ENCODE data around the gene FKBP10. TPM values are rescaled to one million over a fixed set of nuclear protein-coding genes. Genes with fewer than 3 reads are reported as not detected.

FKBP10 gene
- total RNA-seq, 4 donors from 2014 or later: 30.5 to 53.1 (median 42.3) TPM

DNA sequence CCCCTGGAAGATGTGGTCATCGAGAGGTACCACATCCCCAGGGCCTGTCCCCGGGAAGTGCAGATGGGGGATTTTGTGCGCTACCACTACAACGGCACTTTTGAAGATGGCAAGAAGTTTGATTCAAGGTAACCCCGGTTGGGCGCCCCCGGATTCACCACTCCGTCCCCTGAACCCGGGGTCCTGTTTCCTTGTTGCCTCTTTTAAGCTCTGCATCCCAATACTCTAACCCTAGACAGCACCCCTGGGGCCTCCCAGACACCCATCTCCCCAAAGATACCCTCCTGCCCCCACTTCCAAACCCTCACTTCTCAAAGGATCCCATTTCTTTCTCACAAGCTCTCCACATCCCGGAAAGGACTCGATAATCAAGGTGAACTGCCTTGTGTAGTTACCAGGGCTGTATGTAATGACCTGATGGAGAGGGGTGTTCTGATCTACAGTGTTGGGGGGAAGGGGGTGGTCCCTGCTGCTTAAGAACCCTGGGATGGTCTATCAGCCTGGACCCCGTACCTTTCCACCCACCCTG, 412 bp downstream of the FKBP10 start:
- TF ChIP-seq, protein P1, sequence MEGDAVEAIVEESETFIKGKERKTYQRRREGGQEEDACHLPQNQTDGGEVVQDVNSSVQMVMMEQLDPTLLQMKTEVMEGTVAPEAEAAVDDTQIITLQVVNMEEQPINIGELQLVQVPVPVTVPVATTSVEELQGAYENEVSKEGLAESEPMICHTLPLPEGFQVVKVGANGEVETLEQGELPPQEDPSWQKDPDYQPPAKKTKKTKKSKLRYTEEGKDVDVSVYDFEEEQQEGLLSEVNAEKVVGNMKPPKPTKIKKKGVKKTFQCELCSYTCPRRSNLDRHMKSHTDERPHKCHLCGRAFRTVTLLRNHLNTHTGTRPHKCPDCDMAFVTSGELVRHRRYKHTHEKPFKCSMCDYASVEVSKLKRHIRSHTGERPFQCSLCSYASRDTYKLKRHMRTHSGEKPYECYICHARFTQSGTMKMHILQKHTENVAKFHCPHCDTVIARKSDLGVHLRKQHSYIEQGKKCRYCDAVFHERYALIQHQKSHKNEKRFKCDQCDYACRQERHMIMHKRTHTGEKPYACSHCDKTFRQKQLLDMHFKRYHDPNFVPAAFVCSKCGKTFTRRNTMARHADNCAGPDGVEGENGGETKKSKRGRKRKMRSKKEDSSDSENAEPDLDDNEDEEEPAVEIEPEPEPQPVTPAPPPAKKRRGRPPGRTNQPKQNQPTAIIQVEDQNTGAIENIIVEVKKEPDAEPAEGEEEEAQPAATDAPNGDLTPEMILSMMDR (IDR thresholded peaks at IDR 0.05): no peak
- DNase-seq (ENCODE audit: low spot score): no peak
- ATAC-seq (ENCODE audit: low FRiP score): no peak

DNA sequence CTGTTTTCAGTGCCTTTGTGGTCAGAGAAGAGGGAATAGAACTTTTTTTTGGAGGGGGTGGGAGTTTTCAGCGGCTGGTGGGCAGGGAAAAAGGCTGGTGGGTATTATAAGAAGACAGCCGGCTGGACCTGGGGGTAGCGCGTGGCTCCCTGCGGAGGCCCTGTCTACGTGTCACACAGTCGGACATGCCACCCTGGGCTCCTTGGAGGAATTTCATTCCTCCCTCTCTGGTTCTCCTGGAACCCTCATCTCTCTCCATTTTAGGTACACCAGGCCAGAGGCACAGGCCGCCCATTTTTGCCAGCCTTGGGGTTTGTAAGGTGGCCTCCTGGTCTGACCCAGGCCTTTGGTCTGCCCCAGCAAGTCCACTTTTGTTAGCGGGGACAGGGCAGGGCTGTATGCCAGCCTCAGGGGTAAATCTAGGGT, 908 bp downstream of the FKBP10 start:
- DNase-seq (ENCODE audit: low spot score): no peak
- no peak for ATAC-seq (ENCODE audit: low FRiP score)
- TF ChIP-seq, protein P1 (IDR thresholded peaks at IDR 0.05): no peak

DNA sequence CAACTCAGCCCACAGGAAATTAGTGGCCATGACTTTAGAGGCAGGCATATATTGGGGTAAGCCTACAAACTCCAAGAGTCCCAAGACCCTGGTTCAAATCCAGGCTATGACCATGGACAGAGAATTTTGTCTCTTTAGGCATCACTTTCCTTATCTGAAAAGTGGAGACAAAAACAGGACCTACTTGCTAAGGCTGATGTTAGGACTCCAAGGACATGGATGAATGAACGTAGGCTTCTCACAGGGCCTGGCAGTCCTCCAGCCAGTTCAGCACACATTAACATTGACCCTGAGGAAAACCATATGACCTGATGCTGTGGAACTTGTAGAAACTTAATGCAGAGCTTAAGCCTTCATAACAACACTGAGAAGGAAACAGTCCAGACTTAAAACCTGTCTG, 1.4 kb downstream of the FKBP10 start:
- DNase-seq (ENCODE audit: low spot score) (no peak), ATAC-seq (ENCODE audit: low FRiP score) (no peak)

DNA sequence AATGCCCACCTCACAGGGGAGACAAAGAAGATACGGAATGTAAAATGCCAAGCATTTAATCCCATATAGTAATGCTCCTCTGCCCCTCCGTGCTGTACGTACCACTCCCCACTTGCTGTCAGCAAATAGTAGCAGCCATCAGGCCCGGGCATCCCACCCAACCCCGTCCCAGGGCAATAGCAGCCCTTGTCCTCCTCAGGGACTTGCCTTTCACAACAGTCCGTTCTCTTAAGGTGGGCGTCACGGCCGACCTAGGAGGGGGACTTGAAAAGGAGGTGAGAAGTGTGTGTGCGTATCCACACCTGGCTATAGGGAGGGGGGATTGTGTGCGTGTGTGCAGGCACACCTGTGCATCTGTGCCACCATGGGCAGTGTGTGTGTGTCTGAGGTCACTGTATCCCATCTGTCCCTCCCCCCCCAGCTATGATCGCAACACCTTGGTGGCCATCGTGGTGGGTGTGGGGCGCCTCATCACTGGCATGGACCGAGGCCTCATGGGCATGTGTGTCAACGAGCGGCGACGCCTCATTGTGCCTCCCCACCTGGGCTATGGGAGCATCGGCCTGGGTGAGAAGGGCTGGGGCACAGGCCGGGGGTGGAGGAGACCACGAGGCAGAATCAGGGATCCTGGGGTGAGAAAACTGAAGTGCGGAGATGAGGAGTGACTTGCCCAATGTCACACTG, 4.0 kb downstream of the FKBP10 start:
- ATAC-seq (ENCODE audit: low FRiP score) (no peak), DNase-seq (ENCODE audit: low spot score) (no peak)
- TF ChIP-seq, protein P1 (IDR thresholded peaks at IDR 0.05): no peak

More for the DNA sequence above, 1.4 kb downstream of the FKBP10 start:
- TF ChIP-seq, protein P1 (IDR thresholded peaks at IDR 0.05): no peak

DNA sequence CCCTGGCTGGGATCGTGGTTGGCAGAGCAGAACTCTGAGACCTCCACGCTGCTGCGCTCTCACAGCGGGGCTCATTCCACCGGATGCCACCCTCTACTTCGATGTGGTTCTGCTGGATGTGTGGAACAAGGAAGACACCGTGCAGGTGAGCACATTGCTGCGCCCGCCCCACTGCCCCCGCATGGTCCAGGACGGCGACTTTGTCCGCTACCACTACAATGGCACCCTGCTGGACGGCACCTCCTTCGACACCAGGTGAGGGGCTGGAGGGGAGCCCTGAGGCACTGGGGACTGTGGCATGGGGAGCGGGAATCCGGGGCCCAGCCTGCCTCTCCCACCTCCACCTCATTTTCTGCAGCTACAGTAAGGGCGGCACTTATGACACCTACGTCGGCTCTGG, 5.2 kb downstream of the FKBP10 start:
- TF ChIP-seq, protein P1 (IDR thresholded peaks at IDR 0.05): no peak
- ATAC-seq (ENCODE audit: low FRiP score) (no peak), DNase-seq (ENCODE audit: low spot score) (no peak)

DNA sequence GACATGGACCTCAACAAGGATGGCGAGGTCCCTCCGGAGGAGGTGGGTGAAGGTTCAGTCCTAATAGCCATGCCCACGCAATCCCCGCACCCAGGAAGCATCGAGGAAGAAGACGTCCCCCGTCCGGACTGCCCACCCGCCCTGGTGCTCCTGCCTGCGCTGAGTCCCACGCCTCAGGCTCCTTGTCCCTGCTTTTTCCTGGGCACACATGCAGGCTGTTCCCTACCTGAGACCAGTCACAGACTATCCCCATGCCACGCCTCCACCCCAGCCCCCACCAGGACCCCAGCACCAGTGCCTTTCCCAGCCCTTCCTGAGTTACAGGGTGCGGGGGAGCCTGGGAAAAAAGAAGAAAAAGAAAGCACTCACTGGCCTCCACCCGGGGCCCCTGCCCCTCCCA, 9.0 kb downstream of the FKBP10 start:
- ATAC-seq (ENCODE audit: low FRiP score) (no peak), DNase-seq (ENCODE audit: low spot score) (no peak)
- TF ChIP-seq, protein P1 (IDR thresholded peaks at IDR 0.05): no peak

Measured in omental fat pad (tissue), 4 donors.